Lower lobe of right lung (tissue), 2 donors: ENCODE data around the gene MPC1. TPM values are rescaled to one million over a fixed set of nuclear protein-coding genes. Genes with fewer than 3 reads are reported as not detected.
"Not testable (repeated sequence)": the region's sequence is repeated elsewhere in the genome, so short reads cannot be mapped to it uniquely, and the experiment has no call there.

Source experiments
- ATAC-seq, 2 donors: fragments of 200-7000 bp; cut with Tn5 transposase; one replicate each; pipeline ENCODE4 v1.9.1; 2020 to 2022; ENCODE audit warnings: mild to moderate bottlenecking in 2 of 2, moderate library complexity in 2 of 2
- DNase-seq: peaks from one replicate; pipeline ENCODE4 v3.0.0-alpha.2; 2020
- H3K27ac ChIP-seq: fragments of 200-600 bp; one replicate; pipeline ENCODE4 v1.8.0; 2022
- H3K27me3 ChIP-seq: fragments of 200-600 bp; one replicate; pipeline ENCODE4 v1.8.0; 2022; ENCODE audit warnings: low read depth
- H3K36me3 ChIP-seq: fragments of 200-600 bp; one replicate; pipeline ENCODE4 v1.8.0; 2022; ENCODE audit warnings: mild to moderate bottlenecking
- H3K4me1 ChIP-seq: fragments of 200-600 bp; one replicate; pipeline ENCODE4 v1.8.0; 2022
- H3K4me3 ChIP-seq: fragments of 200-600 bp; one replicate; pipeline ENCODE4 v1.8.0; 2022; ENCODE audit warnings: mild to moderate bottlenecking
- H3K9me3 ChIP-seq: fragments of 200-600 bp; one replicate; pipeline ENCODE4 v1.8.0; 2022
- CTCF ChIP-seq: fragments of 200-600 bp; IDR thresholded peaks from one replicate; pipeline ENCODE4 v1.8.0; 2022; ENCODE audit warnings: antibody characterized with exemption, mild to moderate bottlenecking
- intact Hi-C: fragments of 100-400 bp; cut with DNase I; formaldehyde crosslinking; loops from one replicate; pipeline ENCODE4 v1.11.0; 2022
- total RNA-seq: library from RNA; stranded (reverse); fragmentation: NEBNext Ultra II Directional; extraction: Animal tissue kit (Norgen Biotek cat#: 25700); gene quantifications from one replicate; pipeline ENCODE4 v1.2.1, GENCODE V29; 2021
- donor health status: DM: no; HTN: yes; CAD: no; lungs with severe emphysema.

The MPC1 gene
- total RNA-seq, 1 donor from 2014 or later = 46.8 TPM

- no peaks in the 10 kb centered on the region for H3K9me3 ChIP-seq
- DNase-seq = no peak
- no peak for ATAC-seq
- no peak overlapping the region for H3K4me3 ChIP-seq
- H3K36me3 ChIP-seq = no peaks in the 10 kb centered on the region
- TF ChIP-seq CTCF = no peak
- no peaks in the 10 kb centered on the region for H3K4me1 ChIP-seq
- intact Hi-C loops = no loop called here
- H3K27ac ChIP-seq = no peak overlapping the region
- H3K27me3 ChIP-seq = no peaks in the 10 kb centered on the region
These were observed 11.5 kb upstream of the MPC1 start for GRCh38 chr6:166394036-166394892.

GRCh38 chr6:166393535-166393823, 10.7 kb upstream of the MPC1 start:
- TF ChIP-seq CTCF = no peak
- no peak for ATAC-seq

GRCh38 chr6:166392755-166393534, 10.2 kb upstream of the MPC1 start:
- H3K27ac ChIP-seq, DNase-seq, H3K36me3 ChIP-seq, ATAC-seq, H3K27me3 ChIP-seq, H3K9me3 ChIP-seq, H3K4me1 ChIP-seq, intact Hi-C loops, H3K4me3 ChIP-seq: not testable (repeated sequence)

More at GRCh38 chr6:166393535-166393823, 10.7 kb upstream of the MPC1 start:
- no peaks in the 10 kb centered on the region for H3K9me3 ChIP-seq
- H3K36me3 ChIP-seq = no peaks in the 10 kb centered on the region
- no peak overlapping the region for H3K4me3 ChIP-seq
- H3K27ac ChIP-seq = no peak overlapping the region
- no peaks in the 10 kb centered on the region for H3K27me3 ChIP-seq
- intact Hi-C loops = no loop called here
- H3K4me1 ChIP-seq = peaks cover 2% of the 10 kb centered on the region
- no peak for DNase-seq

GRCh38 chr6:166389119-166389518, 6.4 kb upstream of the MPC1 start:
- intact Hi-C loops = no loop called here
- peaks cover 19% of the 10 kb centered on the region for H3K4me1 ChIP-seq
- no peak overlapping the region for H3K4me3 ChIP-seq
- H3K27me3 ChIP-seq = no peaks in the 10 kb centered on the region
- H3K27ac ChIP-seq = no peak overlapping the region
- no peaks in the 10 kb centered on the region for H3K36me3 ChIP-seq
- H3K9me3 ChIP-seq = no peaks in the 10 kb centered on the region
- no peak for DNase-seq
- TF ChIP-seq CTCF = no peak
- no peak for ATAC-seq

- Histone ChIP-seq H3K27me3 (no peaks in the 10 kb centered on the region), H3K36me3 (no peaks in the 10 kb centered on the region), H3K4me3 (no peak overlapping the region), H3K27ac (no peak overlapping the region), H3K4me1 (peaks cover 21% of the 10 kb centered on the region), H3K9me3 (no peaks in the 10 kb centered on the region)
- no peak for TF ChIP-seq CTCF
- DNase-seq (no peak), ATAC-seq (no peak)
- intact Hi-C loops = no loop called here
These were observed 5.7 kb upstream of the MPC1 start for GRCh38 chr6:166388290-166389004.
